ENCODE measurements around the gene SPATA32. TPM values are rescaled to one million over a fixed set of nuclear protein-coding genes. Genes with fewer than 3 reads are reported as not detected.

Gene SPATA32
- total RNA-seq, 1 donor from 2014 or later, result not detected

DNA sequence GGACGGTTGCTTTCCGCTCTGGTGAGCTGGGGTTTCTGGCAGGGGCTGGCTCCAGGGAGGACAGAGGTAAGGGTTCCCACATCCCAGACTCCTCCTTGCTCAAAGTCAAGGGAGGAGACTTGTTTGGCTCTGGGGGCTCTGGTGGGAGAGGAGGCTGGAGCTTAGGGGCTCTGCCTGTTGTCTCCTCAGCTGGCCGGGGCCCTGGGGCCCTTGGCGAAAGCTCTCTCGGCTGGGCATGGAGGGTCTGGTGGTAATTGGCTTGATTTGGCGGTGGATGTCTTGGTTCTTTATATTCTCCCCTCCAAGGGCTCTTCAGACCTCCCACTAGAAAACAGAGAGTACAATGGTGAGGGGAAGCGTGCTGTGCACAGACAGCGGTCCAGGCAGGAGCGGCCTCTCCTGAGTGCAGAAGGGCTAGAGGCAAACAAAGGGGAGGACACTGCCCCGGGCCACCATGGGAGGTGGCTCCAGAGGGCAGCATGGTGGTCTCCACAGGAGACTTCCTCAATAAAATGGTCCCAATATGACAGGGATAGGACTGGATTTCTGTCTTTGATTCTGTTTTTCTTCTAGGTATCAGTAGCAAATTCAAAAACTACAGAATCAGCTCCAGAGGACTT, 5.7 kb upstream of the SPATA32 start:
- Mint-ChIP-seq H3K4me1 (ENCODE audit: low read depth) (peaks cover 15% of the 10 kb centered on the region), H3K27ac (ENCODE audit: unreplicated experiment) (no peak overlapping the region), H3K36me3 (ENCODE audit: low read depth) (peaks cover 40% of the 10 kb centered on the region), H3K4me3 (ENCODE audit: unreplicated experiment) (no peak overlapping the region), H3K27me3 (ENCODE audit: low read depth) (no peaks in the 10 kb centered on the region), H3K9me3 (ENCODE audit: low read depth) (no peaks in the 10 kb centered on the region)
- DNase-seq (ENCODE audit: low spot score), result no peak
- TF ChIP-seq, protein P1, sequence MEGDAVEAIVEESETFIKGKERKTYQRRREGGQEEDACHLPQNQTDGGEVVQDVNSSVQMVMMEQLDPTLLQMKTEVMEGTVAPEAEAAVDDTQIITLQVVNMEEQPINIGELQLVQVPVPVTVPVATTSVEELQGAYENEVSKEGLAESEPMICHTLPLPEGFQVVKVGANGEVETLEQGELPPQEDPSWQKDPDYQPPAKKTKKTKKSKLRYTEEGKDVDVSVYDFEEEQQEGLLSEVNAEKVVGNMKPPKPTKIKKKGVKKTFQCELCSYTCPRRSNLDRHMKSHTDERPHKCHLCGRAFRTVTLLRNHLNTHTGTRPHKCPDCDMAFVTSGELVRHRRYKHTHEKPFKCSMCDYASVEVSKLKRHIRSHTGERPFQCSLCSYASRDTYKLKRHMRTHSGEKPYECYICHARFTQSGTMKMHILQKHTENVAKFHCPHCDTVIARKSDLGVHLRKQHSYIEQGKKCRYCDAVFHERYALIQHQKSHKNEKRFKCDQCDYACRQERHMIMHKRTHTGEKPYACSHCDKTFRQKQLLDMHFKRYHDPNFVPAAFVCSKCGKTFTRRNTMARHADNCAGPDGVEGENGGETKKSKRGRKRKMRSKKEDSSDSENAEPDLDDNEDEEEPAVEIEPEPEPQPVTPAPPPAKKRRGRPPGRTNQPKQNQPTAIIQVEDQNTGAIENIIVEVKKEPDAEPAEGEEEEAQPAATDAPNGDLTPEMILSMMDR (IDR thresholded peaks at IDR 0.05), result no peak

DNA sequence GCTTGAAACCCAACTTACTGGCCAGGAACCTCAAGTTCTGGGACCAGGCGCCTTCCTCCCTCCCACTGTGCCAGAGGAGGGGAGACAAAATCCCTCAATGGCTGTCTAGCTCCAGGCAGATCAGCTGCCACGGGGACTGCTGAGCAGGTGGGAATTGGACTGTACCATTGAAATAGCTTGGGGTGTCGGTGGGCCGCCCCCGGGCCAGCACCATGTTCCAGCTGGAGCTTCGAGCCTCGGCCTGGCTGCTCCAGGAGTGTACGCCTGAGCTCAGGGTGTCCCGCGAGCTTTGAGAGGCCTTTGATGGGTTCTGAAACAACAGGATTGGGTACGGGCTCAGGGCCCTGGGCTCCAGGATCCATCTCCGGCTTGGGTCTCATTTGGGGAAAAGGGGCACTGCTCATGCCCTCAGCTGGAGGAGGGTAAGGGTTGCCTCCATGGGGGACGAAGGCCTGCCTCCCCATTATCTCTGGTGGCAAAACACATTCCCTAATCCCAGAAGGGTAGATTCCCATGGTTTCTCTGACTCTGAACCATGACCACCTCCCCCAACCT, 4.6 kb upstream of the SPATA32 start:
- Mint-ChIP-seq H3K9me3 (ENCODE audit: low read depth) (no peaks in the 10 kb centered on the region), H3K4me1 (ENCODE audit: low read depth) (peaks cover 15% of the 10 kb centered on the region), H3K4me3 (ENCODE audit: unreplicated experiment) (no peak overlapping the region), H3K36me3 (ENCODE audit: low read depth) (peaks cover 40% of the 10 kb centered on the region), H3K27ac (ENCODE audit: unreplicated experiment) (no peak overlapping the region), H3K27me3 (ENCODE audit: low read depth) (no peaks in the 10 kb centered on the region)
- no peak for DNase-seq (ENCODE audit: low spot score)
- TF ChIP-seq, protein P1 (IDR thresholded peaks at IDR 0.05), result no peak

DNA sequence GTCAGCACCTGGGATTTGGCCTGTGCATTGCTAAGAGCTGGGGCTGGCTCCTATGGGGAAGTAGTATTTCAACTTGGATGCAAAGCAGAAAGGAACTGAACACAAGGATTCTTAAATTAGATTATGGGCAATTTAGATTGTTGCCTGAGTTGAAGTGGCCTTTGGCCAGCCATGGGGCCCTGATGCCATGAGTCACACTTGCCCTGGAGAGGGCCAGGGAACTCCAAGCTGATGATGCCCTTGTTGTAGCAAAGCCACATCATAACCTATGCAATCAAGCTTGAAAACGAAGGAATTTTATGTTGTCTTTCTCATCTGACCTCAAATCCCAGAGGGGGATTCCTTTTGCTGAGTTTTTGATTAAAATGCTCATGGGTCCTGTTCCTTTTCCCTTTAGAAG, 3.9 kb upstream of the SPATA32 start:
- H3K9me3 Mint-ChIP-seq (ENCODE audit: low read depth), result no peaks in the 10 kb centered on the region
- no peak for DNase-seq (ENCODE audit: low spot score)
- no peaks in the 10 kb centered on the region for H3K27me3 Mint-ChIP-seq (ENCODE audit: low read depth)
- TF ChIP-seq, protein P1 (IDR thresholded peaks at IDR 0.05), result no peak
- no peak overlapping the region for H3K4me3 Mint-ChIP-seq (ENCODE audit: unreplicated experiment)
- H3K36me3 Mint-ChIP-seq (ENCODE audit: low read depth), result peaks cover 38% of the 10 kb centered on the region
- H3K4me1 Mint-ChIP-seq (ENCODE audit: low read depth), result peaks cover 15% of the 10 kb centered on the region
- no peak overlapping the region for H3K27ac Mint-ChIP-seq (ENCODE audit: unreplicated experiment)

DNA sequence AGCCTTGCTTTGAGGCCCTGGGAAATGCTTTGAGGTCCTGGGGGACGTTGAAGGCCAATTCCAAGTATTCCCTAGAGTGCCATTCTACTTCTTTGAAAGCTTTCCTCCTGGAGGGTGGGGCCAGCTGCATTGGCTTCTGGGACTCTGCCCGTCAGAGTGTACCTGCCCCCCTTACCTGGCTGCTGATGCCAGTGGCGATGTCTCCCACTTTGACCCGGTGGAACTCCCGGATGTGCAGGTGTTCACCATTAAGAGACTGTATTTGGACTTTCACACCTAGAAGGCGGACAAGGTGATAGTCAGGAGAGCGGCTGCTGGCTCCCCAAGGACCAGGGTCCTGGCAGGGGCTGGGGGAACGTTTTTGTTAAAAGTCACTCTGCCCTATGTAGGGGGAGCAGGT, 3.1 kb upstream of the SPATA32 start:
- H3K27ac Mint-ChIP-seq (ENCODE audit: unreplicated experiment), result no peak overlapping the region
- H3K4me3 Mint-ChIP-seq (ENCODE audit: unreplicated experiment), result no peak overlapping the region
- TF ChIP-seq, protein P1 (IDR thresholded peaks at IDR 0.05), result no peak
- no peak for DNase-seq (ENCODE audit: low spot score)
- H3K27me3 Mint-ChIP-seq (ENCODE audit: low read depth), result no peaks in the 10 kb centered on the region
- H3K9me3 Mint-ChIP-seq (ENCODE audit: low read depth), result no peaks in the 10 kb centered on the region
- peaks cover 15% of the 10 kb centered on the region for H3K4me1 Mint-ChIP-seq (ENCODE audit: low read depth)
- peaks cover 35% of the 10 kb centered on the region for H3K36me3 Mint-ChIP-seq (ENCODE audit: low read depth)

DNA sequence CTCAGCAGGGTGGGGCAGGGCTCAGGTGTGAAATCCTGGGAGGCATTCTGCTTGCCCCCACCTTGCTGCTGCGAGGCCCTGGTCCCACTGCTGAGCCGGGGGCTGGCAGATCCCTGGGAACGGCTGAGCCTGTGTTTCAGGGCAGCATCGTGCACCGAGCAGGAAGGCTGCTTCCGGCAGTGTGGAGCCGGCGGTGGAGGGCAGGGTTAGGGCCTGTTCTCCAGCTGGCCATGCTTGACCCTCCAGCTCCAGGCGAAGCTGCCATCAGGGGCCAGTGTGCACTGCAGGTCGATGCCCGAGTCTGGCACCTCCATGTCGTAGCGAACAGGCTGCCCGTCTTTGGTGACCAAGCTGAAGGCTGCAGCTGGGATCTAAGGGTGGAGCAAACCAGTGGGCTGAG, 2.5 kb upstream of the SPATA32 start:
- TF ChIP-seq, protein P1 (IDR thresholded peaks at IDR 0.05), result no peak
- H3K27me3 Mint-ChIP-seq (ENCODE audit: low read depth), result no peaks in the 10 kb centered on the region
- H3K4me1 Mint-ChIP-seq (ENCODE audit: low read depth), result peaks cover 15% of the 10 kb centered on the region
- peaks cover 31% of the 10 kb centered on the region for H3K36me3 Mint-ChIP-seq (ENCODE audit: low read depth)
- DNase-seq (ENCODE audit: low spot score), result peak; percentile 91
- H3K4me3 Mint-ChIP-seq (ENCODE audit: unreplicated experiment), result no peak overlapping the region
- no peak overlapping the region for H3K27ac Mint-ChIP-seq (ENCODE audit: unreplicated experiment)
- H3K9me3 Mint-ChIP-seq (ENCODE audit: low read depth), result no peaks in the 10 kb centered on the region

All from chondrocyte (in vitro differentiated cells).